ENCODE measurements around the gene BICD2. TPM values are rescaled to one million over a fixed set of nuclear protein-coding genes. Genes with fewer than 3 reads are reported as not detected.

The BICD2 gene
- total and polyA plus RNA-seq, 4 donors: 13.8 to 33.2 (median 26.4) TPM

DNA sequence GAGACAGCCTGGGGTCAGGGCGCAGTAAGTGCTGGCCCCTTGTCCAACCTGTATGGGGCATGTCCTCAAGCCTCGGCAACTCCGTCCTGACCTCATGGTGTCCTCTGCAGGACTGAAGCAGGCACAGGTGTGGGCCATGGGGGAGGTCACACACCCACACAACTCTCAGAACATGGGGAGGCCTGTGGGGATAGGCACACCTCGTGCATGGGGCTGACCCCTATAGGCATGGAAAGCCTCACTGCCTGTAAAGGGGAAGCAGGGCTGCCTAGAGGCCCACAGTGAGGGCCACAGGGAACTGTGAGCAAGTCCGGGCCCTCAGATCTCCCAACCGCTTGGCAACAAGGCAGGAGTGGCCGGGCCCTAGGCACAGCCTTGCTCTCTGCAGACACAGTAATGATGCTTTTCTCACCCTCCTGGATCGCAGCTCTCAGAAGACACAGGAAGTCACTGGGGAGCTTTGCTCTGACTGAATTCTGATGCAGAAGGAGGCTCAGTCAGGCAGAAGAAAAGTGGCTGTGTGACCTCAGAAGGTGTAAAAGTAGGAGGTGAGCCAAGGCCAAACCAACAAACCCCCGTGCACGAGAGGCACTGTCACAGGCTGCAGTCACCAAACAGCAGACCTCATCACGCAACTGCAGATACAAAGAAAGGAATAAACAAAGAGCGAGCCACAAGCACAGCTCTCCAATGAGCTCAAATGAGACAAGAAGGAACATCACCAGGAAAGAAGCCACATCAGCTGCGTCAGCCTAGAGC, 100.1 kb downstream of the BICD2 start:
- no peaks in the 10 kb centered on the region for H3K9me3 ChIP-seq (ENCODE audit: control insufficient read depth in 4 of 4, insufficient read depth in 3 of 4, low read length in 3 of 4)
- H3K9ac ChIP-seq (ENCODE audit: insufficient read depth in 1 of 2, low read length in 2 of 2): no peak overlapping the region
- no peak overlapping the region for H3K27ac ChIP-seq (ENCODE audit: low read depth in 1 of 2, low read length in 1 of 2)
- H3K36me3 ChIP-seq (ENCODE audit: control insufficient read depth in 4 of 4, insufficient read depth in 4 of 4, low read length in 4 of 4): peaks cover 0 to 17% (median 7%) of the 10 kb centered on the region in 4 donors
- H3K4me3 ChIP-seq: no peak overlapping the region
- H3K4me1 ChIP-seq (ENCODE audit: control insufficient read depth in 5 of 5, insufficient read depth in 5 of 5, low read length in 5 of 5): peaks cover 0 to 10% (median 7%) of the 10 kb centered on the region in 5 donors
- TF ChIP-seq, protein P1, sequence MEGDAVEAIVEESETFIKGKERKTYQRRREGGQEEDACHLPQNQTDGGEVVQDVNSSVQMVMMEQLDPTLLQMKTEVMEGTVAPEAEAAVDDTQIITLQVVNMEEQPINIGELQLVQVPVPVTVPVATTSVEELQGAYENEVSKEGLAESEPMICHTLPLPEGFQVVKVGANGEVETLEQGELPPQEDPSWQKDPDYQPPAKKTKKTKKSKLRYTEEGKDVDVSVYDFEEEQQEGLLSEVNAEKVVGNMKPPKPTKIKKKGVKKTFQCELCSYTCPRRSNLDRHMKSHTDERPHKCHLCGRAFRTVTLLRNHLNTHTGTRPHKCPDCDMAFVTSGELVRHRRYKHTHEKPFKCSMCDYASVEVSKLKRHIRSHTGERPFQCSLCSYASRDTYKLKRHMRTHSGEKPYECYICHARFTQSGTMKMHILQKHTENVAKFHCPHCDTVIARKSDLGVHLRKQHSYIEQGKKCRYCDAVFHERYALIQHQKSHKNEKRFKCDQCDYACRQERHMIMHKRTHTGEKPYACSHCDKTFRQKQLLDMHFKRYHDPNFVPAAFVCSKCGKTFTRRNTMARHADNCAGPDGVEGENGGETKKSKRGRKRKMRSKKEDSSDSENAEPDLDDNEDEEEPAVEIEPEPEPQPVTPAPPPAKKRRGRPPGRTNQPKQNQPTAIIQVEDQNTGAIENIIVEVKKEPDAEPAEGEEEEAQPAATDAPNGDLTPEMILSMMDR (IDR thresholded peaks at IDR 0.05; ENCODE audit: control extremely low read depth, extremely low read depth): no peak
- ATAC-seq (ENCODE audit: insufficient read depth, low FRiP score): no peak
- H3K27me3 ChIP-seq (ENCODE audit: control insufficient read depth in 3 of 3, insufficient read depth in 3 of 3, low read length in 2 of 3): no peaks in the 10 kb centered on the region
- 80% methylated on average over 13 of the region's 13 CpGs for WGBS, 2 donors
- DNase-seq: no peak

DNA sequence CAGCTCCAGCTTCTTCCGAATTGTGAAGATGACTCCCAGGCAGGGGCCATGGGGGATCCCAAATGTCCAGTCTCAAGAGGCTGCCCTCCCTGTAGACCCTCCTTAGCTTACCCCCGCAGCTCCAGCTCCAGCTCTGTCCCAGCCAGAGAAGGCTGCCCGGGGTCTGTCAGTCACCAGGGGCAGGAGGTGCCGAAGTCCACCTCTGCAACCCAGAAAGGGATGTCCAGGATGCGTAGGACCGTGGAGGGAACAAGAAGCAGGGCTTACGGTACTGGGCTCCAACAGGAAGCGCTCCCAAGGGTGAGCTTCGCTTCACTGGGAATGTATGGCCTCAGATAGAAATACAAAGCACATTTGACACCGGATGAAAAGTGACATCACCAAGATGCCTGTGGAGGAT, 100.7 kb downstream of the BICD2 start:
- Histone ChIP-seq H3K4me3 (no peak overlapping the region), H3K9me3 (ENCODE audit: control insufficient read depth in 4 of 4, insufficient read depth in 3 of 4, low read length in 3 of 4) (no peaks in the 10 kb centered on the region), H3K27me3 (ENCODE audit: control insufficient read depth in 3 of 3, insufficient read depth in 3 of 3, low read length in 2 of 3) (no peaks in the 10 kb centered on the region), H3K4me1 (ENCODE audit: control insufficient read depth in 5 of 5, insufficient read depth in 5 of 5, low read length in 5 of 5) (peaks cover 0 to 7% (median 5%) of the 10 kb centered on the region in 5 donors), H3K27ac (ENCODE audit: low read depth in 1 of 2, low read length in 1 of 2) (no peak overlapping the region), H3K36me3 (ENCODE audit: control insufficient read depth in 4 of 4, insufficient read depth in 4 of 4, low read length in 4 of 4) (peaks cover 0 to 17% (median 7%) of the 10 kb centered on the region in 4 donors), H3K9ac (ENCODE audit: insufficient read depth in 1 of 2, low read length in 2 of 2) (no peak overlapping the region)
- DNase-seq (no peak), ATAC-seq (ENCODE audit: insufficient read depth, low FRiP score) (no peak)
- WGBS, 2 donors: 92 to 93% methylated on average over 10 of the region's 10 CpGs
- TF ChIP-seq, protein P1 (IDR thresholded peaks at IDR 0.05; ENCODE audit: control extremely low read depth, extremely low read depth): no peak

DNA sequence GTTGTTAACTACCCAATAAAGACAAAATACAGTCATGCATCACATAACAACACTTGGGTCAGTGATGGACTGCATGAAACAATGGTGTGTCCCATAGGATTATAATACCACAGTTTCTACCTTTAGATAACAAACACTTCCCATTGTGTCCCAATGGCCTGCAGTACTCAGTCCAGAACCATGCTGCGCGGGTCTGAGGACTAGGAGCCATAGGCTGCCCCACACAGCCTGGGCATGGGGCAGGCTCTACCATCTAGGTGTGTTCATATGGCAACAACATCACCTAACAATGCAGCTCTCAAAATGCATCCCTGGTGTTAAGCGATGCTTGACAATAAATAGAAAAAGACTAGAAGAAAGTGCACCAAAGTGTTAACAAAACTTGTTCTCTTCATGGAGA, 101.5 kb downstream of the BICD2 start:
- no peak overlapping the region for H3K4me3 ChIP-seq
- H3K27me3 ChIP-seq (ENCODE audit: control insufficient read depth in 3 of 3, insufficient read depth in 3 of 3, low read length in 2 of 3): no peaks in the 10 kb centered on the region
- no peak overlapping the region for H3K27ac ChIP-seq (ENCODE audit: low read depth in 1 of 2, low read length in 1 of 2)
- H3K9ac ChIP-seq (ENCODE audit: insufficient read depth in 1 of 2, low read length in 2 of 2): no peak overlapping the region
- no peaks in the 10 kb centered on the region for H3K9me3 ChIP-seq (ENCODE audit: control insufficient read depth in 4 of 4, insufficient read depth in 3 of 4, low read length in 3 of 4)
- H3K36me3 ChIP-seq (ENCODE audit: control insufficient read depth in 4 of 4, insufficient read depth in 4 of 4, low read length in 4 of 4): peaks cover 0 to 19% (median 7%) of the 10 kb centered on the region in 4 donors
- TF ChIP-seq, protein P1 (IDR thresholded peaks at IDR 0.05; ENCODE audit: control extremely low read depth, extremely low read depth): no peak
- peaks cover 0 to 5% (median 0%) of the 10 kb centered on the region in 5 donors for H3K4me1 ChIP-seq (ENCODE audit: control insufficient read depth in 5 of 5, insufficient read depth in 5 of 5, low read length in 5 of 5)
- DNase-seq (no peak), ATAC-seq (ENCODE audit: insufficient read depth, low FRiP score) (no peak)
- WGBS, 2 donors: 97 to 100% methylated on average over 3 of the region's 3 CpGs
